ENCODE measurements around the gene STOML1.

- TF ChIP-seq EZH2phosphoT487 (IDR thresholded peaks at IDR 0.05; ENCODE audit: borderline replicate concordance), result no peak
- no peak for TF ChIP-seq CTCF (conservative IDR thresholded peaks at IDR 0.05; ENCODE audit: low read length)
Measured at GRCh38 chr15:73957785-73958184, 34.3 kb downstream of the STOML1 start.
